D341Med (cell line): ENCODE measurements around the gene DDX52.
"Not testable (repeated sequence)": the region's sequence is repeated elsewhere in the genome, so short reads cannot be mapped to it uniquely, and the experiment has no call there.

Experiments used
- DNase-seq: peaks from one replicate; pipeline ENCODE4 v3.0.0; 2012; ENCODE audit warnings: low spot score

The DDX52 gene, protein sequence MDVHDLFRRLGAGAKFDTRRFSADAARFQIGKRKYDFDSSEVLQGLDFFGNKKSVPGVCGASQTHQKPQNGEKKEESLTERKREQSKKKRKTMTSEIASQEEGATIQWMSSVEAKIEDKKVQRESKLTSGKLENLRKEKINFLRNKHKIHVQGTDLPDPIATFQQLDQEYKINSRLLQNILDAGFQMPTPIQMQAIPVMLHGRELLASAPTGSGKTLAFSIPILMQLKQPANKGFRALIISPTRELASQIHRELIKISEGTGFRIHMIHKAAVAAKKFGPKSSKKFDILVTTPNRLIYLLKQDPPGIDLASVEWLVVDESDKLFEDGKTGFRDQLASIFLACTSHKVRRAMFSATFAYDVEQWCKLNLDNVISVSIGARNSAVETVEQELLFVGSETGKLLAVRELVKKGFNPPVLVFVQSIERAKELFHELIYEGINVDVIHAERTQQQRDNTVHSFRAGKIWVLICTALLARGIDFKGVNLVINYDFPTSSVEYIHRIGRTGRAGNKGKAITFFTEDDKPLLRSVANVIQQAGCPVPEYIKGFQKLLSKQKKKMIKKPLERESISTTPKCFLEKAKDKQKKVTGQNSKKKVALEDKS

DNA sequence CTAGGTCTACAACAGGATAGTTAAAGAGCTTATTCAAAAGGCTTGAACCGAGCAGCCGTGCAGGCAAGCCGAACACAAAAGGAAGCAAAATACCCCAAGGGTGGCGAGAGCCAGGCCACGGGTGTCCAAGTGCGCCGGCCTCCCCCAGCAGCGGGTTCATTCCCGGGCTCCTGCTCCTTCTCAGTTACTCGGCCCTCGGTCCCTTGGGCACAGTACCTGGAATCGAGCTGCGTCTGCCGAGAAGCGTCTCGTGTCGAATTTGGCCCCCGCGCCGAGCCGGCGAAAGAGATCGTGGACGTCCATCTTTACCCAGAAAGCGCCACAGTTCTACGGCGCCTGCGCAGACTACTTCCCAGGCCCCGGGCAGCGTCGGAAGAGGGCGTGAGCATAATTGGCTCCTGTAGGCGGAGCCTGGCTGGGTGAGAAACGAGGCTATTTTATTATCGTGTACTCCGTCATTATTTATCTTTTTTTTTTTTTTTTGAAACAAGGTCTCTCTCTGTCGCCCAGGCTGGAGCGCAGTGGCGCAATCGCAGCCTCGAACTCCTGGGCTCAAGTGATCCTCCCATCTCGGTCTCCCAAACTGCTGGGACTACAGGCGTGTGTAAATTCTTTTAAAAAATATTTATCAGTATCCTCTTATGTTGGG lies at the start of gene DDX52:
TSS of gene DDX52 (minus strand) at position 329 of the 649 bp plus-strand sequence. CDS start at position 303, 26 bp downstream.
- DNase-seq = peak; percentile 99

DNA sequence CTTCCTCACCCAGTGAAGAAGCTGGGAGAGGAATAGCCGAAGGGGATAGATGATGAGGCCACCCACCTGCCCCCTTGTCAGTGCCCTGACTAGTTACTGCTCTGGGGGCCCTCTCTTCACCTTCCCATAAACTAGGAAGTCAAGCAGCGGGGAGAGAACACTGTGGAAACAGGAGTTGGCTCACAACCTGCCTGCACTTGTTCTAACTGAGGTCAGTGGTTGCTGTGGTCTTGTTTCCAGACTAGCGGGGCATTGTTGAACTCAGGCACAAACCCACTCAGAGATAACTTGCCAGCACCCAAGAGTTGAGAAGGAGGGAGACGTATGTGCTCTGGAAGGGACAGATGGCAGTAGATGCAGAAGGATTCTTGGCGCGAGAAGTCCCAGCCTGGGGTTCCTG lies 48.6 kb upstream of the DDX52 start:
- no peak for DNase-seq

DNA sequence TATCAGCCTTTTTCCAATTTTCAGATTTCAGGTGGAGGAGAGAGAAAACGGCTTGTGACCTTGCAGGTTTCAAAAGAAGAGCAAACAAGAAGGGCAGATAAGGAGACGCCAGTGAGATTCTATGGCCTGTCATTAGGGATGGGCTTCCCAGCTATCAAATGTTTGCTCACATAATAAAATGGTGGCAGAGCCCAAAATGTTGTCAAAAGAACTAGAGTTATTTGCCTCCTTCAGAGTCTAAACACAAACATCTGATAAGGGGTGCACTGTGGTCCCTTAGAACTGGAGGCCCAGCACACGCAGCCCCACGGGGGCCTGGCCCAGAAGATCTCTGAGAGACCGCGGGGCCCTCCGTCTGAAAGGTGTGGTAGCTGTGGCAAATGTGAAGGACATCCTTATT lies 46.1 kb upstream of the DDX52 start:
- DNase-seq = no peak

DNA sequence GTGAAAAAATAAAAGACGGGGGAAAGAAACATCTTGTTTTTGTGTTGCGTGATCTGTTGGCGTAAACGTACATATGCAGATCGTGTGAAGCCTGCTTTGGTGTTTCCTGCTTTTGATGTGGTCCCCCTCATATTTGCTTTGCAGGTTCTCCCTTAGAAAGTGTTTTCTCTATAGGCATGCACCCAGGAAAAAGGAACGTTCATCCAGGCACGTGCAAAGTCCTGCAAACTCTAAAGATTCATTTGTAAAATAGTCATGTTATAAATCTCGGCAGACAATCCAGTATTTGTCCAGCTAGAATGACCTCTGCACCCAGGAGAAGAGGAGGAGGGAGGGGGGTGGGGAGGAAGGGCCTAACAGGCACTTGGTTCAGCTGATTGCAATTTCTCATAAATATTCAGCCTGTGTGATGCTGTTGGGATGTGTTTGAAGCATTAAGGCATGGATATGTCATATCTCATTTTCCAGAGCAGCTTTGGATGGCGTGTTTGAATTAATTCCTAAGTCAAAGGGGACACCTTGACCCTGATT lies 40.3 kb upstream of the DDX52 start:
- DNase-seq = no peak

DNA sequence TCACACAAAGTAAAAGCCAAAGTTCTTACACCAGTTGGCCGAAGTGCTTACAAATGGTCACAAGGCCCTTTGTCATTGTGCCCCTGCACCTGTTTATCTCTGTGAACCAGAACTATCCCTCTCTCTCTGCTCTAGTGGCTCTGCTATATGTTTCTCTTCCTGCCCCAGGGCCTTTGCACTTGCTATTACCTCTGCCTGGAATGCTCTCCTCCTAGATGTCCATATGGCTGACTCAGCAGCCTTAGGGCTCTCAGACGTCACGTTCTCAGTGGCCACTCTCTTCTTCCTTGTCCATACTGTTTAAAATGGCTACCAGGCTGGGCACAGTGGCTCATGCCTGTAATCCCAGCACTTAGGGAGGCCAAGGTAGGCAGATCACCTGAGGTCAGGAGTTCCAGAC lies 38.8 kb upstream of the DDX52 start:
- no peak for DNase-seq

DNA sequence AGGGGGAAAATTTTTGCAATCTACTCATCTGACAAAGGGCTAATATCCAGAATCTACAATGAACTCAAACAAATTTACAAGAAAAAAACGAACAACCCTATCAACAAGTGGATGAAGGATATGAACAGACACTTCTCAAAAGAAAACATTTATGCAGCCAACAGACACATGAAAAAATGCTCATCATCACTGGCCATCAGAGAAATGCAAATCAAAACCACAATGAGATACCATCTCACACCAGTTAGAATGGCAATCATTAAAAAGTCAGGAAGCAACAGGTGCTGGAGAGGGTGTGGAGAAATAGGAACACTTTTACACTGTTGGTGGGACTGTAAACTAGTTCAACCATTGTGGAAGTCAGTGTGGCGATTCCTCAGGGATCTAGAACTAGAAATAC lies 36.7 kb upstream of the DDX52 start:
- not testable (repeated sequence) for DNase-seq

DNA sequence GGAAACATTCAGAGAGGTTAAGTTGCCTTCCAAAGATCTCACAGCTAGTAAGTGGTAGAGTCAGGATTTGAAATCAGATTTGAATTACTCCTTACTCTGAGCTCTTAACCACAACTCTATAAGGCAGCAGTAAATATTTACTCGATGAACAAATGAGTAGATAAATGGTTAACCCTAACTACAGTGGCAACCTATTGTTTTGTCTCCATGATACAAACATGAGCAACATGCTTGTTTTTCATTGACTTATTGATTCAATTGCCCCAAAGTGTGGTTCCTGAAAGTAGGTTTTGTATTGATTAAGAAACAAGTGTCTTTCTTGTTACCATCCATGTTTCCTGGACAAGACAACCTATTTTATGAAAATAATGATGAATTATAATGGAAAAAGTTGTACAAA lies 34.8 kb upstream of the DDX52 start:
- no peak for DNase-seq

DNA sequence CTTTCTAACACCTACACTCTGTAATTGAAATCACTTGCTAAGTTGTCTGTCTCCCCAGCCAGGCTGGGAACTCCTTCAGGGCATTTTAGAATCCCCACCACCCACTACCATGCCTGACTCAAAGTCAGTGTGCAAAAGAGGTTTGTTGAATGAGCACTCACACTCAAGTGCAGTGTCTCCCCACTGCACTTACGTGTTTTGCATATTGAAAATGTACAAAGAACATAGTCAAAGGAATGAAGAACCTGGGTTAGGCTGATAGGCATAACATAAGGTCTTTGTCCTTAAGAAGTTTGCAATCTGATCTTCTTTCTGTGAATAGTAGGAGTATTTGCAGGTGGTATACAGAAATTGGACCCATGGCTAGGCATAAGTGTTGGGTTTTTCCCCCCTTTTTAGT lies 33.8 kb upstream of the DDX52 start:
- no peak for DNase-seq

DNA sequence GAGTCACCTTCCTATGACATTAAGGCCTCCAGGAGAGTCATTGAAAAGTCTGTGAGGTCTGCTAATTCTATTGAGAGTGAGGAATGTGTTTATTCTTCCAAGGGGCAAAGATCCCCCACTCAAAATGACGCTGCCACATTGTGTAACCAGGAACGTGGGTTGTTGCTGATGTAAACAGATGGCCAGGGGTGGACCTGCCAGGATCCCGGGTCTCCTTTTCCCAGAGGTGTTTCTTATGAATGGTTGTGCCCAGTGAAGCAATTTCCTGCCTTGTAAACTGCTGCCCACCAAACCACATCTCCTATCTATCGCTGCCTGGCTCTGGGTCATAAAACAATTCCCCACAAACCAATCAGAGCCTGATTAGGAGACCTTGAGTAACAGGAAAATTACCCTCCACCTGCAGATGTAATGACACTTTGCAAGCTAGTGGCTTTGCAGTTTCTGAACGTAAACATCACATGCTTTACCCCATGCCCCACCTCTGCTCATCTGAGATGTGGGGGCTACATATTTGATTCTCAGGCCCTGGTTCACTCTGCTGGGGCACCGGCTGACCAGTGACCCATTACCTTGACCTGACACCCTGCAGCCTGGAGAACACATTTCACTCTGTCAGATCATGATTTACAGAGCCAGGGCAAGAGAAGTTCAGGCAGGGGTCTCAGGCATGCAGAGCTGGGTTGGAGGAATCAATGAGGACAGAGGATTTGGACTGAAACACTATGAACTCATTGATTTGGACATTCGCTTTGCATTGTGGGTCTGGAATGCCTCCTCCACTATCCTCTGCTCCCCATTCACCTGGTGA lies 33.1 kb upstream of the DDX52 start:
- DNase-seq = no peak

DNA sequence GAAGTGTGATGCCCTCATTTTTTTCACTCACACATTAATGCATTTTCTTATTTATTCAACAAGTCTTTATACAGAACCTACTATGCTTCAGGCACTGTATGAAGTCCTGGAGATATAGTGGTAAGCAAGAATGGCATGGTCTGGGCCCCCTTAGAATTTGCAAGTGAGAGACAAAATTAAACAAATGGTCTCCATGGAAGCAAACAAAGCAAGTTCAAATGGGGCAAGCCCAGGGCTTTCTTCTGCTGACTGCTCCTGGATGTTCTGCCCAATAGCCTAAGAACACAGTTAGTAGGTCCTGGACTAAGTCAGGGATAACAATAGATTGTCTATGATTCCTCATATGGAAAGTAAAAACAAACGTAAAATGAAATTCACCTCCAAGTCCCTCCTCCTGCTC lies 31.3 kb upstream of the DDX52 start:
- DNase-seq = no peak

DNA sequence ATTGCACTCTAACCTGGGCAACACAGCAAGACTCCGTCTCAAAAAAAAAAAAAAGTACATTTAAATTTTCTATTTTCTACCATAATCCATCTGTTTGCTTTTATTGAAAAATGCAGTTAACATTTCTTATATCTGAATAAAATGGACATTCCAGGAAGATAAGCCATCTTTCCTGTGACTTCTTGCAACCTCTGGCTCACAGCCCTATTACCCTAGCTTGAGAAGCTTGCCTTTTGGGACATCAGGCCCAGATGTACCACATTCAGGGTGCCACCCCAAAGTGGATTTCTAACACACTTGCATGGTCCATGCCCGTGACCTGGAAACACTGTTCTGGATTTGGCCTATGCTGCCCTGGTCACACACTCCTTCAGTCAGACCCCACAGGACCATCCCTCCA lies 30.1 kb upstream of the DDX52 start:
- DNase-seq = no peak

DNA sequence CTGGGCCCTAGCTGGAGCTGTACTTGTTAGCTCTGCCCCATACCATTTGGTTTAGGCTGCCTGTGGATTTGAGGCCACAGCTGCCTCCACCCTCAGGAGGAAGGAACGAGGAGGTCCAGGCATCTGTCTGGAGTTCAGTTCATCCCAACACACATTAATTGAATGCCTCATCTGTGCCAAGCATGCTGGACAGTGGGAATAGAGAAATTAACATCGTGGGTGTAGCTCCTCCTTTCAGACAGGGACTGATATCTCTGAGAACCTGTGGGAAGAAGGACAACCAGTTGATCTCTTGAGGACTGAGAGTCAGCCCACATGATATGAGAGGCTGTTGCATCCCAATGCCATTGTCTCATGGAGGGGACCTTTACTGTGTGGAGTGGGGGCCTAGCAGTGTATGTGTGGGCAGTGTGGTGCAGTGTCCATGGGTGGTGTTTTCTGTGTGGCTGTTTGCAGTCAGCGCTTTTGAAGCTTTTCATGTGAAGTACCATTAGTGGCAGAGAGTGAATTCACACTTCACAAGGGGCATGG lies 29.4 kb upstream of the DDX52 start:
- DNase-seq = no peak

DNA sequence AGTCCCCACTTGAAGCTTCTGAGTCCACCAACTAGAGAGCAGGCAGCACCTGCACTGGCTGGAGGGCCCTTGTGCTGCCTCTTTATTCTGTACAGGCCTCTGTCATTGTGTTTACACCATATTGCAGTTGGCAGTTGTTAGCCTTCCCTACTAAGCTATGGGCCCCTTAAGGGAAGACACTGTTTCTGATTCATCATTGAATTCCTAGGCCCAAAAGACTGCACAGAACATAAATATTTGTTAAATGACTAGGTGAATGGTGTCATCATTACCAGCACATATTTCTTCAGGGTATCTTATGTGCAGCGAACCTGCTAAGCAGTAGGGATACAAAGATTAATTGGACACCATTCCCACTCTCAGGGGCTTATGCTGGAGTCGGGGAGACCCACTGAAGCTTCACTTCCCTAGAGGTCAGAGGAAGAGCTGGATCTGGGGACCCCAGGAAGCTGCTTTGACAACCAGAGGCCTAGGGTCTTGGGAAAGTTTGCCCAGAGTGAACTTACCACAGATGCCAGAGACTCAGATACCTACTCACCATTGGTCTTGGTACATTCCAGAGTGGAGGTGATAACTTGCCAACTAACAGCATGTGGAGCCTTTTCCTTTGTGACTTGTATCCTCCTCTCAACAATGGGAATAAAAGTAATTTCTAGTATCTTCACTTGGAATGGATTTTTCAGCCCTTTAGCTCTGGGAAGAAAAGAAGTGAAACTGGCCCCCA lies 28.7 kb upstream of the DDX52 start:
- DNase-seq = no peak

DNA sequence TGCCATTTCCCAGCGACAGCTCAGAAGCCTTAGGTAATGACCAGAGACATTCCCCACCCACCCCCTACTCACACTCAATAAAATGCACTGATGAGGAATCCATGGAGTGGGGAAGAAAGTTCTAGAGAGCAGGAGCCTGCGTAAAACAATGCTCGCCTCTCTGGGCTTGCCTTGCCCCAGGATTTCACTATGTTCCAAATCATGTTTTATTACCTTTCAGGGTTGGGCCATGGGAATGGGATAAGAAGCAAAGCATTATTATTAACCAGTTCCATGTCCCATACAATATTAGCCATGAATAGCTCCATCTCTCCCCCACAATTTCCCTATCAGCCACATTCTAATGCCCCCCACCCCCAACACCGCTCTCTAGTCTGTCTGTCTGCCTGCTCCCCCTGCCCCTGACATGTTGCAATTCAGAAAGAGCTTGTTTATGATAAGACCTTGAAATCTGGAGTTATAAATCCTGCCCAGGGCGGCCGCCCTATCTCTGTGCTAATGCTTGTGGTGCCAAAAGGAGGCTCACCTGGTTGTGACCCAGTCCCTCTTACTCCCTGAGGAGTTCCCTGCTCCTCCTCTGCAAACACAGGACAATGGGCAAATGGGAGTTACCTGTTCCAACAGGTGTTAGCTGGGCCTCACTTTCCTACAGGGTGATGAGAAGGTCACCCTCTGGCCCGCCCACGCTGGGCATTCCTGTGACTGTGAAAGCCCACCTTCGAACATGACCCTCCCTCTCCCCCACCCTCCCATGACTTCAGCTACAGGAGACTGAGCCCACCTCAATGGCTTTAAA lies 28.0 kb upstream of the DDX52 start:
- DNase-seq = no peak

DNA sequence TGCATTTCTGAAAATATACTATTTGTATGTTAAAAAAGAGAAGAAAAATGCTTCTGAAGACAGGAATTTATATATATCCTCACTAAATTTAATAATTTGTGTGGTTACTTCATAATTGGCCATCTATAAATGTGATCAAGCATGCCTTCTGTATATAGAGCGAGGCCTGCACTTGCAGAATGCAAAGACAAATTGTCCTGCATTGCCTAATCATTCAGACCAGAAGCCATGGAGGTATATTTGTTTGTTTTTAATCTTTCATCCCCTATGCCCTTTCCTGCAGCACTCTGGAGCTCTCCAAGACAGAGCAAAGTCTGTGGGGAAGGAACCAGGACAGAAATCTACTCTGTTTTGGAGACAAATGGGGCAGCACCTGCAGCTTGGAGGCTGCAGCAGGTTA lies 23.8 kb upstream of the DDX52 start:
- DNase-seq = no peak

DNA sequence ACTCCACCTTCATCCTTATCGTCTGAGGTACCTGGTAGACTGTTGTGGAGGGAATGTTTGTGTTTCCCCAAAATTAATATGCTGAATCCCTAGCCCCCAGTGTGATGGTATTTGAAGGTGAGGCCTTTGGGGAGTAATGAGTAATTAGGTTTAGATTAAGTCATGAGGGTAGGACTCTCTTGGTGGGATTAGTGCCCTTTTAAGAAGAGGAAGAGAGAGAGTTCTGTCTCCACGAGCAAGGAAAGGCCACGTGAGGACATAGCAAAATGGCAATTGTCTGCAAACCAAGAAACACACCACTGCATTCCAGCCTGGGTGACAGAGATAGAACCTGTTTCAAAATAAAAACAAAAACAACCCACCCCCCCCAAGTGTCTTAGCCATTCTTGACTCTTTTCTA lies 21.0 kb upstream of the DDX52 start:
- no peak for DNase-seq

DNA sequence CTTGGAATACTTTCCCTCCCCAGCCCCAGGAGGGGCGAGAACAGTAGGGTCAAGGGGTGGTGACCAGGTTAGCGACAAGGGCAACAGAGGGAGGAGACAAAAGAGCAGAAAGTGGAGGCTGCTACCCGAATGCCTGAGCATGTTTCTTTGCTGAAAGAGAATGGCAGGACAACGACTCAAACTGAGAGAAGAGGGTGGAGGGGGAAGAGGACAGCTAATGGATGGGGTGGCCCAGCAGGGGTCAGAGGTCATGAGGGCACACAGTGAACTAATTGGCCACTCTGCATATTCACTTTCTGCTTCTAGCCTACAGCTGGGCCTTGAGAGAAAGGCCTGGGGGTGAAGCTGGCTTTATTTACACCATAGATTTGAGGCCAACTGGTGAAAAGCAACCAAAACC lies 19.1 kb upstream of the DDX52 start:
- no peak for DNase-seq

DNA sequence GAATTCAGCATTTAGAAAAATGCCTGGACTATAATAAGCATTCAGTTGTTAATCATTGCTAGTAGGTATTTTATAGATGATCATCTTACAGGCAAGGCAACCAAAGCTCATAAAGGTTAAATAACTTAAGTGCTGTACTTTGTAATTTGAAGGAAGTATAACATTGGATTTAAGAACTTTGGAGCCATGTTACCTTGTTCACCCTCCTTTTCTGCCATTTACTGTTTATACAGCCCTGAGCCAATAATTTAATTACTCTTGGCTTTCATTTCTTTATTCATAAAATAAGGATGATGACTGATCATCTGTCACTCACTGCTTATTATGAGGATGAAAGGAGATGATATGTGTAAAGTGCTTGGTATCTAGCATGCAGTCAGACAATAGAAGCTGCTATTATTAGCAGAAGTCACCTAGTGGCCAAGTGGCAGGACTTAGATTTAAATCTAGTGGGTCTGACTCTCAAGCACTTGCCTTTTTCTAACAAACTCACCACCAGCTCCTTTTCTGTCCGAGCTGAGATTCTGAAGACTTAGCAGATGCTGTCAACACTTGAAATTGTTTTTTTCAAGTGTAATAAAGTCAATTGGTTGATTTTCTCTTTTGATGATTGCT lies 18.3 kb upstream of the DDX52 start:
- no peak for DNase-seq

DNA sequence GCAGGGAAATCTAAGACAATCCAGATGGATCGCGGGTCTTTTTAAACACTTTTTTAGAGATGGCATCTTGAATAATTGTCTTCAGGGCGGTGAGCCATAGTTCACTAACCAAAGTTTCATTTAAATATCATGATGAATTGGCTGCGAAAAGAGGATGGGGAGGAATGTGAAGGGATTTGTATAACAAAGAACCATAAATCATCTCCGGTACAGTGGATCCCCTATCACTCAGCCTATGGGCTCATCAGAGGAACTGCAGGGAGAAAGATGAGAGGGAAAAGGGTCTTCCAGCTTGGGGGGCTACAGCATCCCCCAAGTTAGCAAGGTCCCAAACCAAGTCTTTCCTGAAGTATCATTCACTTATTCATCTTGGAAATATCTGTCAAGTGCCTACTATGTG lies 16.7 kb upstream of the DDX52 start:
- DNase-seq = no peak

DNA sequence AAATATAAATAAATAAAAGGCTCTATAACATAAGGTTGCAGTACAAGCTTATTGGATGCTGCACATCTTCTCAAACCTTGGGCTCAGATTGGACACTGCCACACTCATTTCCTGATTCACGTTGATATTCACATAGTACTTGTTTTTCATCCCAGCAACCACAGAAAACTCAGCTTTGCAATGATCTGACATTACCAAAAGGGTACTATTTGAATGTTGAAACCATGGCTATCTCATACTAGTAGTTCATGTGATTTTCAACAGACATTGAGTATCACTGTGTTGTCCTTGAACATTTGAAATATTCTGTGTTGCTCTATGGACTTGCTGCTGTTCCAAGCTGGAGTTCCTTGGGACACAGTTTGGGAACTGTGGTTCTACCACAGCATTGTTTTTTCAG lies 14.0 kb upstream of the DDX52 start:
- DNase-seq = no peak
